ENCODE data around the gene ALCAM. TPM values are rescaled to one million over a fixed set of nuclear protein-coding genes. Genes with fewer than 3 reads are reported as not detected.

The ALCAM gene
- total and polyA plus RNA-seq, 2 donors (not counting 1 experiment from before 2014, with no cell fraction given): 6.2 to 23.8 TPM

GRCh38 chr3:105413343-105413887, 46.7 kb downstream of the ALCAM start:
- H3K36me3 ChIP-seq (replicated peaks in 1 of 2; ENCODE audit: control extremely low read depth in 1 of 2, control insufficient read depth in 1 of 2, extremely low read depth in 1 of 2, insufficient read depth in 2 of 2, low read length in 1 of 2): no peaks in the 10 kb centered on the region
- H3K27me3 Mint-ChIP-seq: no peaks in the 10 kb centered on the region
- no peak overlapping the region for H3K9ac ChIP-seq (ENCODE audit: low read length)
- peaks cover 37% of the 10 kb centered on the region for H3K4me1 Mint-ChIP-seq
- H2AFZ ChIP-seq (ENCODE audit: insufficient read depth, low read depth, low read length, poor library complexity, severe bottlenecking): no peak overlapping the region
- no peak overlapping the region for H3K4me2 ChIP-seq (replicated peaks; ENCODE audit: low read depth, low read length, poor library complexity, severe bottlenecking)
- H3K9me3 ChIP-seq (ENCODE audit: control extremely low read depth in 1 of 3, control insufficient read depth in 2 of 3, insufficient read depth in 1 of 3, low read length in 2 of 3): no peaks in the 10 kb centered on the region
- peaks cover 6% of the 10 kb centered on the region for H3K79me2 ChIP-seq (ENCODE audit: control insufficient read depth, insufficient read depth, low read length)
- ATAC-seq (ENCODE audit: low read depth) (no peak), DNase-seq (no peak)
- H3K27me3 ChIP-seq (replicated peaks in 1 of 4; ENCODE audit: control extremely low read depth in 1 of 4, control insufficient read depth in 3 of 4, insufficient read depth in 4 of 4, low read length in 3 of 4): no peaks in the 10 kb centered on the region
- CTCF ChIA-PET: no interaction called here
- H3K9me3 Mint-ChIP-seq (ENCODE audit: insufficient read depth): no peaks in the 10 kb centered on the region
- POLR2A ChIA-PET: no interaction called here
- H4K20me1 ChIP-seq (ENCODE audit: control insufficient read depth, insufficient read depth, low read length, poor library complexity, severe bottlenecking): no peaks in the 10 kb centered on the region
- peaks cover 4 to 20% of the 10 kb centered on the region in 2 donors for H3K4me1 ChIP-seq (ENCODE audit: control insufficient read depth in 2 of 2, insufficient read depth in 2 of 2, low read length in 2 of 2)
- no peak for TF ChIP-seq EZH2 (IDR thresholded peaks at IDR 0.05; ENCODE audit: borderline replicate concordance, insufficient read depth, low read depth, low read length, poor library complexity, severe bottlenecking)
- TF ChIP-seq, protein P1, sequence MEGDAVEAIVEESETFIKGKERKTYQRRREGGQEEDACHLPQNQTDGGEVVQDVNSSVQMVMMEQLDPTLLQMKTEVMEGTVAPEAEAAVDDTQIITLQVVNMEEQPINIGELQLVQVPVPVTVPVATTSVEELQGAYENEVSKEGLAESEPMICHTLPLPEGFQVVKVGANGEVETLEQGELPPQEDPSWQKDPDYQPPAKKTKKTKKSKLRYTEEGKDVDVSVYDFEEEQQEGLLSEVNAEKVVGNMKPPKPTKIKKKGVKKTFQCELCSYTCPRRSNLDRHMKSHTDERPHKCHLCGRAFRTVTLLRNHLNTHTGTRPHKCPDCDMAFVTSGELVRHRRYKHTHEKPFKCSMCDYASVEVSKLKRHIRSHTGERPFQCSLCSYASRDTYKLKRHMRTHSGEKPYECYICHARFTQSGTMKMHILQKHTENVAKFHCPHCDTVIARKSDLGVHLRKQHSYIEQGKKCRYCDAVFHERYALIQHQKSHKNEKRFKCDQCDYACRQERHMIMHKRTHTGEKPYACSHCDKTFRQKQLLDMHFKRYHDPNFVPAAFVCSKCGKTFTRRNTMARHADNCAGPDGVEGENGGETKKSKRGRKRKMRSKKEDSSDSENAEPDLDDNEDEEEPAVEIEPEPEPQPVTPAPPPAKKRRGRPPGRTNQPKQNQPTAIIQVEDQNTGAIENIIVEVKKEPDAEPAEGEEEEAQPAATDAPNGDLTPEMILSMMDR (IDR thresholded peaks at IDR 0.05): no peak
- H3K27ac ChIP-seq (ENCODE audit: low read length in 2 of 2): no peak overlapping the region
- no peak overlapping the region for H3K27ac Mint-ChIP-seq
- H3K4me3 Mint-ChIP-seq: no peak overlapping the region
- intact Hi-C loops (cut with micrococcal nuclease): no loop called here
- no peak overlapping the region for H3K4me3 ChIP-seq (ENCODE audit: control extremely low read depth in 1 of 5, extremely low read depth in 1 of 5, insufficient read depth in 1 of 5, low read depth in 2 of 5, low read length in 4 of 5)
- WGBS (ENCODE audit: insufficient coverage): no CpG with 5 or more reads among the region's 1 CpG

DNA sequence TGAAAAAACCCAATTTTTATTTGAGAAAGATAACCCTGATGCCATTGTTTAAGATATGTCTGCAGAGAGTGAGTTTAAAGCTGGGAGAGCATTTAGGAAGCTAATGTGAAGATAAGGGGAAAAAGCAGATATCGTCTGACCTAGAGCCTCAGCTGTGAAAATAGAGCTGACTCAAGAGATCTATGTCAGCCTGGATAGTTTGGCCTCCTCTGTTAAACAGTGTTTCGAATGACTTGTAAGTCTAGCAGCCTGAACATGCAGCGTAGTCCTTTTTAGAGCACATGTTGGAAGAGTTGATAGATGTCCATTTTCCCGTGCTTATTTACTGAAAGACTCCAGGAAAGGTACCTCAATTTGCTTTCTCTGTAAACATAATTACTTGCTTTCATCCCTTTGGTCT, 48.1 kb downstream of the ALCAM start:
- Mint-ChIP-seq H3K27me3 (no peaks in the 10 kb centered on the region), H3K27ac (no peak overlapping the region), H3K9me3 (ENCODE audit: insufficient read depth) (no peaks in the 10 kb centered on the region), H3K4me1 (peaks cover 44% of the 10 kb centered on the region), H3K4me3 (no peak overlapping the region)
- Histone ChIP-seq H3K4me2 (replicated peaks; ENCODE audit: low read depth, low read length, poor library complexity, severe bottlenecking) (no peak overlapping the region), H4K20me1 (ENCODE audit: control insufficient read depth, insufficient read depth, low read length, poor library complexity, severe bottlenecking) (no peaks in the 10 kb centered on the region), H3K36me3 (replicated peaks in 1 of 2; ENCODE audit: control extremely low read depth in 1 of 2, control insufficient read depth in 1 of 2, extremely low read depth in 1 of 2, insufficient read depth in 2 of 2, low read length in 1 of 2) (no peaks in the 10 kb centered on the region), H3K27ac (ENCODE audit: low read length in 2 of 2) (no peak overlapping the region), H2AFZ (ENCODE audit: insufficient read depth, low read depth, low read length, poor library complexity, severe bottlenecking) (no peak overlapping the region), H3K9me3 (ENCODE audit: control extremely low read depth in 1 of 3, control insufficient read depth in 2 of 3, insufficient read depth in 1 of 3, low read length in 2 of 3) (no peaks in the 10 kb centered on the region), H3K4me3 (ENCODE audit: control extremely low read depth in 1 of 5, extremely low read depth in 1 of 5, insufficient read depth in 1 of 5, low read depth in 2 of 5, low read length in 4 of 5) (no peak overlapping the region), H3K79me2 (ENCODE audit: control insufficient read depth, insufficient read depth, low read length) (peaks cover 6% of the 10 kb centered on the region), H3K9ac (ENCODE audit: low read length) (no peak overlapping the region), H3K27me3 (replicated peaks in 1 of 4; ENCODE audit: control extremely low read depth in 1 of 4, control insufficient read depth in 3 of 4, insufficient read depth in 4 of 4, low read length in 3 of 4) (no peaks in the 10 kb centered on the region), H3K4me1 (ENCODE audit: control insufficient read depth in 2 of 2, insufficient read depth in 2 of 2, low read length in 2 of 2) (peaks cover 4 to 21% of the 10 kb centered on the region in 2 donors)
- no peak for DNase-seq
- ChIA-PET POLR2A (no interaction called here), CTCF (no interaction called here)
- no peak for ATAC-seq (ENCODE audit: low read depth)
- WGBS (ENCODE audit: insufficient coverage): 98% methylated on average over 4 of the region's 4 CpGs
- TF ChIP-seq EZH2 (IDR thresholded peaks at IDR 0.05; ENCODE audit: borderline replicate concordance, insufficient read depth, low read depth, low read length, poor library complexity, severe bottlenecking): no peak
- TF ChIP-seq, protein P1 (IDR thresholded peaks at IDR 0.05): no peak
- intact Hi-C loops (cut with micrococcal nuclease): no loop called here

Measured in B cell (primary cell).